ENCODE measurements around the gene UPF1. TPM values are rescaled to one million over a fixed set of nuclear protein-coding genes. Genes with fewer than 3 reads are reported as not detected.

UPF1 gene
- total RNA-seq, 1 donor from 2014 or later: 103 TPM

GRCh38 chr19:18875726-18876125, 44.0 kb downstream of the UPF1 start:
- DNase-seq: no peak

DNA sequence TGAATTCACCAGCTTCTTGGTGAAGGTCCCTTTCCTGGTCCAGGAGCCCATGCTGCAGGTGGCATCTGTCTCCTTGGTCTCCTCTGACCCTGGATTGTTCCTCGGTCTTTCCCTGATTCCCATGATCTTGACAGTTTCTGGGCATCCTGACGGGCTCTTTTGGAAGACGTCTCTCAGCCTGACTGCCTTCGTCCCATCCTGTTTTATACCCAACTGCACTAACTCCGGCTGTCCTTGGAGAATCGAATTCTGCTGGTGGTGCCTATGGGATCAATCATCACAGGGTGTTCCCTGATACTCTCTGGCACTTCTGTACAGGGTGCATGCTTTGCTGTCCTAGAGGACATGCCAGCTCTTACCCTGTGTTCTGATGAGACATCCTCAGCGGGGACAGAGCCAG, 45.1 kb downstream of the UPF1 start:
- DNase-seq: no peak

DNA sequence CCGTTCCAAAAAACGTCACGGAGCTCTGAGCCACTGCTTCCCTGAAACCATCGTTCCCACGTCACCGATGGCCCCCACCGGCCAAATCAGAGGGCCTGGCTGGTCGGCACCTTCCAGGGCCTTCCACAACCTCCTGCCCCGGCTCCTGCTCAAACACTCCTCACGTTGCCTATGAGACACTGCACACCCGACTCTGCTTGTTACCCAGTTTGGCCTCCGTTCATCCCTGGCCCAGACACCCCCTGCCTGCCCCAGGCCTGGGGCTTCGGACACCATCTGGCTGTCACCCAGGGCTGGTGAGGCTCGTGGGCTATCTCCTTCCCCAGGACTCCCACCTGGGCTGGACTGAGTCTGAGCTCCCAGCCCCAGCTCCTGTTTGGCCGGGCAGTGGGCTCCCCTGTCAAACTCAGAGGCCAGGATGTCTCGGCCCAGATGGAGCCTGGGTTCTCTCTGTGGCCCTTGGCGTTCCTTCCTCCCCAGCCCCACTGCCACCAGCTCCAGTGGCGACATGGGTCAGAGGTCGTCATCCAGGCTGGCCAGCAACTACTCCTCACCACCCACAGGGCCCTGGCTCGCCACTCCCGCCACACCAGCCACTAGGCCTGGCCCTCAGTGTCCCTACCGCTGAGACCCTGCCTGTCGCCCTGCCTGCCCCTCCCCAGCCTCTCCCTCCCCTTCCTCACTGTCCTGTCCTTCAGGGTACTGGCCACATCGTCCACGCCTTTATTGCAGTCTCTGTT, 46.5 kb downstream of the UPF1 start:
- no peak for DNase-seq

DNA sequence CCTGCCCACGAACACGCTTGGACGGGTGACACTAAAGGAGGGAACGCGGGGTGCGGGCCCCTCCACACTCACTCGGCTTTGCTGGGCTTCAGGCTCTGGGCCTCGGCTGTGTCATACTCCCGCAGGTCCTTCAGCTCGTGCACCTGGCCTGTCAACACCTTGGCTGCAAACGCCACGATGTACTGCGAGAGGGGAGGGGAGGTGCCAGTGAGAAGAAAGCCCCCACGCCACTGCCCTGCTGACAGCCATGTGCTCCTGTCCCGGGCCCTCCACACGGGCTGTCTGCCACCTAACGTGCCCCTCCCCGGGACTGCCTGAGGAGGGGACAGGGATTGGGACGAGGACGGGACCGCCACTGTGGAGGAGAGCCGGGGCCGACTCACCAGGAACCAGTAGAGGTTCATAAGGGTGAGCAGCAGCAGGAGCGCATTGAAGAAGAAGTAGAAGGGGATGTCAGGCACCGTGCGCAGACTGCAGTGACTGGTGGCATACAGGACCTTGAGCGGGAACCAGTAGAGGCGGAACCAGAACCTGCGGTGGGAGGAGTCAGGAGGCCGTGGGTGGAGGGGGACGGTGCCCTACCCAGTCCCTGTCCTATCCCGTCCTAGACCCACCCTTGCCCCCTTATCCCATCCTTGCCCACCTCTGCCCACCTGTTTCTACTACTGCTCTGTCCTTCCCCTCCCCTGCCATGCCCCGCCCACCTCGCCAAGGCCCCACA, 47.3 kb downstream of the UPF1 start:
- DNase-seq: no peak

DNA sequence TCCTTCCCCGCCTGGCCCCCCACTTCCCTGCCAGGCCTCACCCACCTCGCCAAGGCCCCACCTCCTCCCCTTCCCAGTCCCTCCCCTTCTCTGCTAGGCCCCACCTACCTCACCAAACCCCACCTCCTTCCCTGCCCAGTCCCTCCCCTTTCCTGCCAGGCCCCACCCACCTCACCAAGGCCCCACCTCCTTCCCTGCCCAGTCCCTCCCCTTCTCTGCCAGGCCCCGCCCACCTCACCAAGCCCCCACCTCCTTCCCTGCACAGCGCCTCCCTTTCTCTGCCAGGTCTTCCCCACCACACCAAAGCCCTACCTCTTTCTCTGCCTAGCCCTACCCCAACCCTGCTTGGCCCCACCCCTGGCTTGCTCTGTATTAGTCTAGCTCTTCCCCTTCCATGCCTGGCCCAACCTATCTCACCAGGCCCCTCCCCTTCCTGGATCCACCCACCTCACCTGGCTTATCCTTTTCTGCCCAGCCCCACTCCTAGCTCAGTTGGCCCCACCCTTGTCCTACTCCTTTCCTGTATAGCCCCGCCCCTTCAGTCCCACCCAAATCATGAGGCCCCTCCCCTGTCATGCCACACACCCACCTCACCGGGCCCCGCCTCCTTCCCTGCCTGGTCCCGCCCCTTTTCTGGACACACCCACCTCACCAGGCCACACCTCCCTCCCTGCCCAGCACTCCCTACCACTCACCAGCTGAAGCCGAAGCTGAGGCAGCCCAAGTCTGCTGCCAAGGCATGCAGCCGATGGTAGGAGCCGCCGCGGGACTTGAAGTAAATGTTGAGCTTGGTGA, 48.0 kb downstream of the UPF1 start:
- DNase-seq: no peak

DNA sequence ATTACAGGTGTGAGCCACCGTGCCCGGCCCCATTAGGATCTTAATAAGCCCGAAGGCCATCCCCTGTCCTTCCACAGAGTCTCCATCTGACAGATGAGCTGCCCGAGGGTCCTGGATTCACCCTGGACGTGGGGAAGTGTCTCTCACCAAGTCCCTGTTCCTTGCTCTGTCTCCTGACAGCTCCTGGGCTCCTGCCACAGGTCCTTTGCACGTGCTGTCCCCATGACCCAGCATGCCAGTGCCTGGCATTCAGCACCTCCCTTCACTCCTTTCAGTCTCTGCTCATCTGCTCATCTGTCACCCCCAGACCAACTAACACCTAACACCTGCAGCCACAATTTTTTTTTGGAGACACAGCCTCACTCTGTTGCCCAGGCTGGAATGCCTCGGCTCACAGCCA, 49.7 kb downstream of the UPF1 start:
- no peak for DNase-seq

GRCh38 chr19:18883526-18884304, 52.0 kb downstream of the UPF1 start:
- DNase-seq: no peak

DNA sequence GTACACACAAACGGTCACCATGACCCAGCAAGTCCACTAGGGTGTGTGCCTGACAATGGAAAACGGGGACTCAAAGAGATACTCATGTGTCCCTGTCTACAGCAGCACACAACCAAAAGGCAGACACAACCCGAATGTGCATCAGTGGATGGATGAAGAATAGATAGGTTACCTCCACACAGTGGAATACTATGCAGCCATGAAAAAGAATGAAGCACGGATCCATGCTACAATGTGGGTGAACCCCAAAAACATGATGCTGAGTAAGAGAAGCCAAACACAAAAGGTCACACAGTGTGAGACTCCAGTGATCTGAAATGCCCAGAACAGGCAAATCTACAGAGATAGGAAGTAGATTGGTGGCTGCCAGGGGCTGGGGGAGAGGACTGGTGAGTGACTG, 55.2 kb downstream of the UPF1 start:
- DNase-seq: no peak

DNA sequence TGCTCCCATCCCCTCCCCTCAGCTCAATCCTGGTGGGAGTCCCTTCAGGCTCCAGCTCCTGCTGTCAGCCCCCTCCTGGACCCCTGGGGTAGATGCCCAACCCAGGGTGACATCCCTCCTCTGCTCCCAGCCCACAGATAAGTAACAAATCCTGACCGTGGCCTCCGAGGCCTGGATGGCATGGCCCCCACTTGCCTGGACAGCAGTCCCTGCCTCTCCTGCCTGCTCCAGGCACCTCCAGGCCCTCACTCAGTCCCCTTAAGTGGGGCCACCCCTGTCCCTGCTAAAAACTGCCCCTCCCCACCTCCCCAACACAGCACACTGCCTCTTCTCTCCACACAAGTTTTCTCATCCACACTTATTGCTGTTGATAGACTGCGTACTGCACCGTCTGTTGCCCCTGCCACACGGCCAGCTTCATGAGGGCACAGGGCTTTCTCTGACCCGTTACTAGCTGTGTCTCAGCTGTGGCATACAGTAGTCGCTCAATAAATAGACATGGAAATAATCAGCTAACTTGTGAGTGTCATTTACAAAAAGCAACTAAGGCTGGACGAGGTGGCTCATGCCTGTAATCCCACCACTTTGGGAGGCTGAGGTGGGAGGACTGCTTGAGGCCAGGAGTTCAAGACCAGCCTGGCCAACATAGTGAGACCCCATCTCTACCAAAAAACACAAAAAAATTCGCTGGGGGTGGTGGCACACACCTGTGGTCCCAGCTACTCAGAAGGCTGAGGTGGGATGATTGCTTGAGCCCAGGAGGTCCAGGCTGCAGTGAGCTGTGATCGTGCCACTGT, 58.4 kb downstream of the UPF1 start:
- no peak for DNase-seq

DNA sequence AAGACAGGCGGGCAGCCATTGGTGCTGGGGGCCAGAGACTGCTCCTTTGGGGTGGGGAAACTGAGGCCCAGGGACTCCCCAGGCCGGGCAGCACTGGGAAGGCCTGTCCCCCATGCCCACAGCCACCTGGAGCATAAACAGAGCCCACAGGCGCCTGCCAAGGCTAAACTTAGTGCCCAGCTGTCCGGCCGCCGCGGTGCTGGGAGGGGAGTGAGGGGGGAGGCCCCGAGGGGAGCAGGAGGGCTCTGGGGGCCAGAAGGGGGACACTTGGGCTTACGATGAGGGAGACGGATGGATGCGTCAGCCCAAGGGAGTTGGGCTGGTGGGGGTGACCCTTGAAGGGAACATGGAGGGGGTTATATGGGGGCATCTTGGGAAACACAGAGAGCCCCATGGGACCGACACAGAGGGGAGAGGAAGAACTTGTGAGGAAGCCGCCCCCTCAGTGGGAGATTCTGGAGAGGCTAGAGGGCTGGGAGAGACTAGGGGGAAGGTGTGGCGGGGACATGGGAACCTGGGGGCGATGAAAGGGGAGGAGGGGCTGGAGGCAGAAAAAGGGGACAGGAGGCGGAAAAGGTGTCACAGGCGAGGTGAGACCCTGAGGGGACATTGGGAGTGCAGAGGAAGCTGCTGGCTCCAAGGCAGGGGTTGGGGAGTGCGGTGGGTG, 62.0 kb downstream of the UPF1 start:
- DNase-seq: peak; percentile 69

GRCh38 chr19:18894254-18895037, 62.7 kb downstream of the UPF1 start:
- peak; percentile 94 for DNase-seq

DNA sequence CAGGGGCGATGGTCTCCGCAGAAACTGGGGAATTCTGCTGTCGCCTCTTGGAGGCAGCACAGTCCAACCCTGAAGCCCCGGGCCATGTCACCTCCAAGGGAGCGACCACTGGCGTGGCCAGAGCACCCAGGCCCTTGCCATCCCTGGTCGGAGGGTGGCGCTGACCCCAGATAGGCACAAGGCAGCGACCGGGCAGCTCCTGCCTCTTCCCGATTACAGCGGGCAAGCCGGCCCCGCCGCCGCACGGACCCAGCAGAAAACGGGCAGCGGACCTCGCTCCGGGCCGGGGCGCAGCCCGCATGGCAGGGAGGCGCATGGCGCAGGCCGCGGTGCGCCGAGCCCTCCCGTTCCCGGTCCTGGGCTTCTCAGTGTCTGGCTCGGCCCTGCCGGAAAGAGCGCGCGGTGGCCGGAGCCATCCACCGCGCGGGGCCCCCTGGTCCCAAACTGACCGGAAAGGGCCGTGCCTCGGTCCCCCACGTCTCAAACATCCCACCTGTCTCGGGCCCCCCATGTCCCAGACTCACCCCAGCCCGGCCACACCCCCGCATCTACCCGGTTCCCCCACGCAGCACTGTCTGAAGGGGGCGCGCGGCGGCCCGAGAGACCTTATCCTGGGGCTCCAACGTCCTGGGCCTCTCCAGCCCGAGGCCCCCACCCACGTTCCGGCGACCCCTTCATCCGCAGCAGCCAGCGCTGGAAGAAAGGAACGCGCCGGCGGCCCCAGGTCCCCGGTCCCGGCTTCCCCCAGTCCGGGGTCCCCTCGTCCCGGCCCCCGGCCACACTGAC, 63.5 kb downstream of the UPF1 start:
- peak; percentile 63 for DNase-seq

DNA sequence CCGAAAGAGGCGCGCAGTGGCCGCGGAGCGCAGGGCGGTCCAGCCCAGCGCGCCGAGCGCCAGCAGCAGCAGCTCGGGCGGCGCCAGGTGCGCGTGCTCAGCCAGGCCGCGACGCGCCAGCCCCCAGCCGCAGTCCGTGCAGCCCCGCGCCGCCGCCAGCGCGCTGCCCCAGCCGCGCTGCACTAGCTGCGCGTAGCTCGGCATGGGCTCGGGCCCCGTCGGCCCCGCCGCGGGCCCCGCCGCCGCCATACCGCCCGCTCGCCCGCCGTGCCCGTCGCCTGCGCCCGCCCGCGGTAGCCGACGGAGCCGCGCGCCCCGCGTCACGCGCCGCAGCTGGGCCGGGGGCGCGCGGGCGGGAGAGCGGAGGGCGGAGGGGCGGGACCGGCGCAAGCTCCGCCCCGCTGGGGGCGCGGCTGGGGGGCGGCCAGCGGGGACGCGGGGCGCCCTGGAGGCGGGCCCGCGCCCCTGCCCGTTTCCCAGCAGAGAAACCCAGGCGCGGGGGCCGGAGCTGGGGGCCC, 64.1 kb downstream of the UPF1 start, which contains the start of gene CERS1:
Gene CERS1, minus strand, starts transcription at position 335 of the 518 bp plus-strand sequence. Its CDS starts 86 bp downstream, at position 249.
- DNase-seq: peak; percentile 73

DNA sequence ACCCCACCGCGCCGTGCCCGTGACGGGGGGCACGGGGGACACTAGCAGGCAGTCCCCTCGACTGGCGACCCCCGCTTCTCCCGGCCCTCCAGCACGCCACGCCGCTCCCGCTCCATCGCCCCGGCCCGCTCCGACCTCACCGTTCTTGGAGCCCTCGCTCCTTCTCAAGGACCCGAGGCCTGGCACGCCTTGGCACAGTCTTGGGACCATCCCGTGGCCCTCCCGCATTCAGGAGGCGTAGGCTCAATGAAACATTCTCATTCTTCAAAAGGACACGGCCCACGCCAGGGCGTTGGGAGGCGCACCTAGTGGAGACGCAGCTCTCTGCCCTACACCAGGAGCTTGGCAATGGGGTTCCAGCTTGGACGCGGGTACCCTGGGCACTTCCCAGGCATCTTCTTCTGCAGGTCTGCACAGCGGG, 64.7 kb downstream of the UPF1 start:
- DNase-seq: peak; percentile 17

DNA sequence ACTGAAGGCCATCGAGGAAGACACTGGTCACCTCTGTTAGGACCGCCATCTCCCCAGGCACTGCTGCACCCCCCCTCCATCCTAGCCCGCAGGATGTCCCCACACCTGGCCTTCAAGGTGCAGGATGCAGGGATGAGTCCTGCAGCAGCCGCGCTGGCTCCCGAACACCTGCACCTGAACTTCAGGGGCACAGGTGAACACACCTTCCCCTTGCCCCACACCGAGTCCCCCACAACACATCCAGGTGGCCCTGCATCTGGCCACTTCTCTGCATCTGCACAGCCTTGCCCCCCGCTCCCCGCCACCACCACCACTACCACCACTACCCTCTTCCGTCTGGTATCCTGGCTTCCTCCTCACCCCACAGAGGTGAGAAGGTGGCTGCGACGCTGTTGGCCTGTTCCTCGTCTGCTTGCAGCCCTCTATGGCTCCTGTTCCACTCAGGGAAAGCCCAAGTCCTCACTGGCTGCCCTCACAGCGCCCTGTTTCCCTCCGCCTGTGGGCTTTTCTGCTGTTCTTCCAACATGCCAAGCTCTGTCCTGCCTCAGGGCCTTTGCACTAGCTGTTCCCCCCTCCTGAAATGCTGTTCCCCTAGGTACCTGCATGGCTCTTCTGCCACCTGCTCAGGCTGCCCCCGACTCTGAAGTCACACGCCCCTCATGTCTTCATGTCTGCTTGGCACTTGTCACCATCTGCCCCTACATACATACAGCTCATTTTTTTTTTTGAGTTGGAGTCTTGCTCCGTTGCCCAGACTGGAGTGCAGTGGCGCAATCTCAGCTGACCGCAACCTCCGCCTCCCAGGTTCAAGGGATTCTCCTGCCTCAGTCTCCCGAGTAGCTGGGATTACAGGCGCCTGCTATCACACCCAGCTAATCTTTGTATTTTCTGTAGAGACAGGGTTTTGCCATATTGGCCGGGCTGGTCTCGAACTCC, 65.6 kb downstream of the UPF1 start:
- no peak for DNase-seq

- peak; percentile 56 for DNase-seq
These were observed 66.4 kb downstream of the UPF1 start for GRCh38 chr19:18898081-18898606.

Measured in tongue (tissue), 2 donors.